ENCODE data around the gene MORN4.
"Not testable (repeated sequence)": the region's sequence is repeated elsewhere in the genome, so short reads cannot be mapped to it uniquely, and the experiment has no call there.

MORN4 gene

DNA sequence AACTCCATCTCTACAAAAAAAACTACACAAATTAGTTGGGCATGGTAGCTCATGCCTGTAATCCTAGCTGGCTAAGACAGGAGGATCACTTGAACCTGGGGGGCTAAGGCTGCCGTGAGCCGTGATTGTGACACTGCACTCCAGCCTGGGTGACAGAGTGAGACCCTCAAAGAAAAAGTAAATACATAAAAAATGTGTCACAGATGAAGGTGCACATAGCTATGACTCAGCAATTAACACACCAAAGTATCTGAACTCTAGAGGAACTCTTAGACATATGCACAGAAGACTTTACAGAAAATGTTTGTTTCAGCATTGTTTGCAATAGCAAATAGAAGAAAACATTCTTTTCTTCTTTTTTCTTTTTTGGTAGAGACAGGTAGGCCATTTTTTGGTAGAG, 35.5 kb downstream of the MORN4 start:
- DNase-seq (ENCODE audit: low read depth, low spot score), result no peak

DNA sequence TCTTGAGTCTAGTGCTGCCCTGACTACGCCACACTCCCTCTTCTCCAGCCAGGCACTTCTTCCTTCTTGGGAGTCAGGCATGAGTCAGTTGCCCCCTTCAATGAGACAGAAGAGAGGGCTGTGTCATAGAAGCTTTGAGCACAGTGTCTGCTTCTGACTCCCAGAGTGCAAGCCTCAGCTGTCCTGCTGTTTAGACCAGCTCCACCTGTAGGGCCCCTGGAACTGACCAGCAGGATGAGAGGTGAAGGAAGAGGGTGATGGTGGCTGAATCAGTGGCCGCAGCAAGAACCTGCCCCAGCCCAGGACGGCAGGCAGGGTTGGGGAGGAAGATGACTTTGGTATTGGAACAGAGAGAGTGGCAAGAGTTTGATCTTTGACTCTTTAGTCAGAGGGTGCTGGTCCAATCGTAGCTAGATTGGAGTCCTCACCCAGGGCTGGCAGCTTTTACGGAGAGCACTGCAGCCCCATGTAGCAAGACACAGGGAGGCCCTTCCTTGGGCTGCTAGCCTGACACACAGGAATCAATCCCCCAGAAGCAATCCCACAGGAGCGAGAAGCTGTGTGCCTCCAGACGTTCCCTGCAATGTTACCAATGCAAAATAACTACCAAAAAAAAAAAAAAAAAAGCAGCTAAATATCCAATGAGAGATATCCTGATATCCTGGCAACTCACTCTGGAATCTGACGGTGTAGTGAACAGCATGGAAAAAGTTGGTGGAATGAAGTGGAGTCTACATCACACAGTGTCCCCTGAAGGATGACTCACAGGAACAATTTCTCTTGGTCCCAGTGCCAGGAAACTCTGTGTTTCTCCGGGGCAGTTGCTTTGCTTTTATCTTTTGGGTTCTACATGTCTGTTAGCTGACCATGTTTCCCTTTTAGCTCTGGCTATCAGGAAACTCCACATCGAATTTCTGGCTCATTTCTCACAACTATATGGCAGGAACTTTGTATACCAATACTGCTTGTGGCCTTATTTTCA, 36.9 kb downstream of the MORN4 start:
- DNase-seq (ENCODE audit: low read depth, low spot score), result peak; percentile 17

DNA sequence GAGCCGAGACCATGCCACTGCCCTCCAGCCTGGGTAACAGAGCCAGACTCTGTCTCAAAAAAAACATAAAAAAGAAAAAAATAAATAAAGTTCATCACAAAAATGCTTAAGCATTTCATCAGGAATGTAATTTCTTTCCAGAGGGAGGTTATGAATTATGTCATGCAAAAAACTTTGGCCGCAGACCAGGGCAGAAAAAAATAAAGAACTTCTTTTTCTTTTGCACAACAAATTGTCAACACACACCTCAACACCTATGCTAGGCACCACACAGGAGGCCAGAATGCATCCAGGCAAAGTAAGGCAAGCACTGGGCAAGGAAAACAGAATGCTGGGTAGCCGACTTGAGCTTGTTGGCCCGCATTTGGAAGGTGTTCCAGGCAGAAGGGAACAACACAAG, 39.9 kb downstream of the MORN4 start:
- DNase-seq (ENCODE audit: low read depth, low spot score), result no peak

DNA sequence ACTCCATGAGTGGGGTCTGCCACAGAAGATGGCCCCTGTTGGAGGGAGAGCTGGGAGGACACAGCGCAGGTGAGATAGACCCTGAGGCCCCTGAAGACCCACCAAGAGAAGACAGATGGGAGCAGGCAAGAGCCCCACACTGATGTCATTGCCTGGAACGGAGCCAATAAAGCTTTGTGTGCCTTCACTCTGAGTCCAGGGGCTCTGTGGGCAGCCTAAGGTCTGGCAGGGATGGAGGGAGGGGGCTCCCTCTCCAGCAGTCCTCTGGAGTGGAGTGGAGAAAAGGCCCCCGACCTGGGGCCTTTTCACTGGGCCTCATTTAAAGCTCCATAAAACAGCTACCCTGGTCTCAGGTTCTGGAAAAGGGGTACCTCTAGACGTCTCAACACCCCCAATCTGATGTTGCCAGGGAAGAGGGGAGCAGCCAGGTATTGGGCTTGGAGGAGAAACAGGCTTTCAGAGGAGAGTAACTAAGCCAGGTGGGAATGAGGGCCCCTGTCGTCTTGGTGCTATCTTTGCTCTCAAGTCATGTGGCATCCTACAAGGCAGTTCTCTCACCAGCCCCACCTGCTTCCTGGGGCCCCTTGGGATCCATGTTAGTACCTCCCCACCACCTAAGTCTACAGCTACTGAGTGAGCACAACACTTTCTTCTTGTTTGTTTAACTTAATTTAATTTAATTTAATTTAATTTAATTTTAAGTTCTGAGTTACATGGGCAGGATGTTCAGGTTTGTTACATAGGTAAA, 42.4 kb downstream of the MORN4 start:
- no peak for DNase-seq (ENCODE audit: low read depth, low spot score)

DNA sequence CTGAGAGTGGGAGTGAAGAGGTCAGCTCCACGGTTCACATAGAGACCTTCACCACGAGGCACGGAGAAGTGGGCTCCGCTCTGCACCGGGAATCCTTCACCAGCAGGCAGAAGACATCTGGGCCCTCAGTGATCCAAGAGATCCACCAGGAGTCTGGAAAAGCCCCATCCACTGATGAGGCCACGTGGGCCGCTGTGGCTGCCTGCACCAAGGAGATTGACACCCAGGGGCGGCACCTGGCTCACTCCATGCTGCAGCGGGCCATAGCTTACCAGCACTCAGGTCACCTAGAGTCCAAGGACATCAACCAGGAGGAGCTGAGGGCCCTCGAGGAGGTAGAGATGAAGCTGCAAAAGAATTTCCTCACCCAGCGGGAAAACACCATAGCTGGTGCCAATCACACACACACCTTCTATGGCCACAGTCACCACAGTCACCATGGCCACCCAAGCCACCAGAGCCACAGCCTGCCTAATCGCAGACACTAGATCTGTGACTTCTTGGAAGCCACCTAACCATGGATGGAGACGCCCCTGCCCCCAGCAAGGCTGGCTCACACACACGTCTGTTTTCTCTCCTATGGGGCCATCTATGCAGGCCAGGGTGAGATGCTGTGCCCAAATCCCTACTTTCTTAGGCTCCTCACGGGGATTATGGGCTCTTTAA, 43.1 kb downstream of the MORN4 start:
- no peak for DNase-seq (ENCODE audit: low read depth, low spot score)

DNA sequence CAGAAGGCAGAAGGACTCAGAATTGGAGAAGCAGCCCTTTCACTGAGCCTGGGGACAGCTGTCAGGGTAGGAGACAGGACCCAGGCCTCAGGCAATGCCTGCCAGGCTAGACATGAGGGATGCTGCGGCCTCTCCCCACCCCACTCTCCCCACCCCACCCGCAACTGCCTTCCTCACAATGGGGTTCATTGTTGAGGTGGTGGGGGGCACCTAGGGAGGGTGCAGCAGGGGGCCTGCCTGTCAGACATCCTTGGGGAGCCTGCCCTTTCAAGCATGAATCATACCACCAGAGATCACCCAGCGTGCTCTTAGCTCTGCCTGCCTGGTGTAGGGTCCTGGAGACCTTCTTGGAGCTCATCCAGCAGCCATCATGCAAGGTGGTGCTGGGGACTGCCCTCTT, 43.8 kb downstream of the MORN4 start, which contains the start of gene C10orf62:
Gene C10orf62, plus strand, starts transcription at position 243 of the 400 bp plus-strand sequence. CDS start 177 bp downstream, outside the sequence.
- no peak for DNase-seq (ENCODE audit: low read depth, low spot score)

DNA sequence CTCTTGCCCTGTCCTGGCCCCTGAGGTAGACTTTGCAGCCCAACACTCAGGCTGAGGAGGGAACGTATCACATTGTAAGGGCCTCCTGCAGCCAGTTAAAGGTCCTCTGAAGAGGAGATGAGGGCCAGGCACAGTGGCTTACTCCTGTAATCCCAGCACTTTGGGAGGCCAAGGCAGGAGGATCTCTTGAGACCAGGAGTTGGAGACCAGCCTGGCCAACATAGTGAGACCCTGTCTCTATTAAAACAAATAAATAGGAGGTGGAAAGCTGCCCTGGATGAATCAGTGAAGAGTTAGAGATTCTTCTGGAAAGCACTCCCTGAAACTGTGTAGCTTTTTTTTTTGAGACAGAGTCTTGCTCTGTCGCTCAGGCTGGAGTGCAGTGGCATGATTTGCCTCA, 46.1 kb downstream of the MORN4 start:
- no peak for DNase-seq (ENCODE audit: low read depth, low spot score)

DNA sequence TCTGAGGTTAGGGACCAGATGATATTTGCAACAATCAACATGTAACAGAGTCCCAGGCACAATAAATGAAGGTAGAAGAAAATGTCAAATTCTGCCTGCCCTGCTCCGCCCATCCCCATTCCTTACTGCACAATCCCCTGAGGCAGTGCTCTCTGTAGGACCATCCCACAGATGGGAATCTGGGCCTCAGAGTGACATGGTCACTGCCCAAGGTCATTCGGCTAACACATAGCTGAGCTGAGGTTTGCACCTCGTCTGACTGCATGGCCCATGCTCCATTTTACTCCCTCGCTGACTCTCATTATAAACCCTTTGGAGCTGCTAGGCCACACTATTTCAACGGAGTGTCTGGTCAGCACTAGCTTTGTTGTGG, 47.9 kb downstream of the MORN4 start:
- peak; percentile 34 for DNase-seq (ENCODE audit: low read depth, low spot score)

DNA sequence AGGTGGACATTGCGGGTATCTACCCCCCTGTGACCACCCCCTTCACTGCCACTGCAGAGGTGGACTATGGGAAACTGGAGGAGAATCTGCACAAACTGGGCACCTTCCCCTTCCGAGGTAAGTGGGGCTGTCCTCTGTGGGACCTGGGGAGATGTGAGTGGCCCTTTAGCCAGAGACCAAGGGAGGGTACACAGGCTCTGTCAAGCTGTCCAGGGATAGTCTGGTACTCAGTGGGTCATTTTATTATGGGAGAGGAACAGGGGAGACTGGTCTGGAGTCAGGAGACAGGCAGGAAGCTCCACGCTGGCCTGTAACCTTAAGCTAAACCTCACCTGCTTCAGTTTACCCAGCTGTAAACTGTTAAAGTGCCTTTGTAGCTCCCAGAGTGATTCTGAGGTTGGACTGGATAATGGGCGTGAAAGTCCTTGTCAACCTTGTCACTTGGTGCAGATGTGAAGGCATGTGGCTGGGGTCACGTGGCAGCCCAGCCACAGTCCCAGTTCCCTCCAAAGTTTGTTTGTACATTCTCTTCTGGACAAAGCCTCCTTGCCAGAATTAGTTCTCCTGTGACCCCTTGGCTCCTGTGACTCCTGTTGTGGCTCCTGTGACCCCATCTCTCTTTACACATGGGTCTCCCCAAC, 48.4 kb downstream of the MORN4 start:
- no peak for DNase-seq (ENCODE audit: low read depth, low spot score)

DNA sequence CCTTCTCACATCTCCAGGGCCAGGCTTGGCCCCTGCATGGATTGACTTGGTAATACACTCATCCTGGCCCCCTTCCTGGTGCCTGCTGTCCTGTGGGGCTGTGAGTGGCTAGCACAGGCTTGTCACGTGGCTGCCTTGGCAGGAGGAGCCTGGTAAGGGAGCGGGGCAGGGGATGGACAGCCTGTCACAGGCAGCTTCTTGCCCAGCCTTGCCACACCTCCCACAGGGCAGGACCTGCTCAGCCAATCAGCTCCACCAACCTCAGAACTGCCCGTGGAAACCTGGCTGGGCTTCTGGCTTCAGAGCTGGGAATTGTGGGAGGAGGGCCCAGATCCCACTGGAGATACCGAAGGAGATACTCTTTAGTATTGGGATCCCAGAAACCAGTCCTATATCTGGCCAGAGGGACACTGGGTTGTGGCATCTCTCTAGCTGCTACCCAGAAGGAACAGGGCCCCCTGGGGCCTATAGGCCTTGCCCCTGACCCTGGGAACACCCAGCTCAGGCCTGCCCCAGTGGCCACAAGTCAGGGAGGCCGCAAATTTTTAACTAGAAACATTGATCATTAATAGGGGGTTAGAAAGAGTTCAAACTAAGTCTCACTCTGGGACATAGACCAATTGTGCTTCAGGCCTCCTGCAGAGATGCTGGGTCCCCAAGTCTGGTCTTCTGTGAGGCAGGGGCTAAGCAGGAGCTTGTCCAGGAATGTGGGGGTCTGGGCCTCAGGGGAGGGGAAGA, 49.1 kb downstream of the MORN4 start, which contains the start of gene HOGA1:
Gene HOGA1, plus strand, starts transcription at position 330 of the 738 bp plus-strand sequence. Its CDS starts 315 bp downstream, at position 645.
- DNase-seq (ENCODE audit: low read depth, low spot score), result peak; percentile 63

DNA sequence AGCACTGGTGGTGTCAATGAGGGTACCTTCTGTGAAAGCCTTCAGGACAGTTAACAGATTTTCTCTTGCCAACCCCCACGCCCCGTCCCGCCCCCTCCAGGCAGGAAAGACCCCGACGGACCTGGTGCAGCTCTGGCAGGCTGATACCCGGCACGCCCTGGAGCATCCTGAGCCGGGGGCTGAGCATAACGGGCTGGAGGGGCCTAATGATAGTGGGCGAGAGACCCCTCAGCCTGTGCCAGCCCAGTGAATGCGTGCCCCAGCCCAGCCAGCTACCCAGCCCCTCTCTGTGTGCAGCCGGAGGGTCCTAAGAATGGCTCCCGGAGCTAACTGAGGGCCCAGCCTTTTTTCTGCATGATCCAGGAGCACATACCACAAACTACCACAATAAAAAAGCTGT, 49.8 kb downstream of the MORN4 start:
- DNase-seq (ENCODE audit: low read depth, low spot score), result no peak

DNA sequence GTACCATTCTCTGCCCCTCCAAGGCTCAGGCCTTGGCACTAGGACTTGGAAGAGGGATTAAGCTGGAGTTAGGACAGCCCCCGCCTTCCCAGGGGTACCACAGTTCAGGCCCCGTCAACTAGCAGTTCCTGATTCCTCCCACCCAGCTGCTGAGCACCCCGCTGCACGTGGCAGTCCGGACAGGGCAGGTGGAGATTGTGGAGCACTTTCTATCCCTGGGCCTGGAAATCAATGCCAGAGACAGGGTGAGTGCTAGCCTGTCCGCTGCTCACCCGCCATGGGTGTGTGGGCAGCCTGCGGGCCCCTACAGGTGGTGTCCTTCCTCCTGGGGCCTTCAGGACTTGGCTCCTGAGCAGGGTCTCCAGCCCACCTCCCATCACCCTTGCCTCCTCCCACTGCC, 51.1 kb downstream of the MORN4 start:
- no peak for DNase-seq (ENCODE audit: low read depth, low spot score)

DNA sequence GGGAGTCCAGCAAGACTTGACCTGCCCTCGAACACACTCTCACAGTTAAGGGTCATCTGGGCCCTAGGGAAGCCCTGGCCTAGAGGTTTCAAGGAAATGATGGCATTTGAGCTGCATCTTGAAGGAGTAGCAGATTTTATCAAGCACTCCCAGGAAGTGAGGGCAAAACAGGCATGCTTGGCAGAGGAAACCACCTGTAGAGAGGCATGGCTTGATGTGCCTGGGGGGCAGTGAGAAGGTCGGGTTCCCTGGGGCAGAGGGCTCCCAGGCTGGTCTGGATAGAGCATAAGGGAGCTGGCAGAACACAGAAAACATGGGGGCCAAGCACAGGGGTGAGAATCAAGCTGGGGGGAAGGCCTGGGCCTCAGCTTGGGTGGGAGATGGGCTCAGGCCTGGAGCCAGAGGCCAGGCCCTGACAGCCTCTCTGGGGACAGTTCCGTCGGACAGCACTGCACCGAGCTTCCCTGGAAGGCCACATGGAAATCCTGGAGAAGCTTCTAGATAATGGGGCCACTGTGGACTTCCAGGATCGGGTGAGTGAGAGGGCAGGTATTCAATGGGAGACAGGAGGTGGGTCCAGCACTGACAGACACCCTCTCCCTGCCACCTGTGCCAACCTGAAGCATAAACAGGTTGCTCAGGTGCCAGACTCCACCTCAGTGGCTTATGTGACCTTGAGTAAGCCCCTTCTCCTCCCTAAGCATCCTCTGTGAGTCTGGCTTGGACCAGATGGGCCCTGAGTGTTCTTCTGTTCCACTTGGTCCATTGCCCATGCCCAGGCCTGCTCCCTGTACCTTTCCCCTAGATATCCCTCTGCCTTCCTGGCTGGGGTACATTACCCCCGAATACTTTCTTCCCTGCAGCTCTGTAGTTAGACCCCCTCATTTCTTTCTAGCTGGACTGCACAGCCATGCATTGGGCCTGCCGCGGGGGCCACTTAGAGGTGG, 52.6 kb downstream of the MORN4 start:
- DNase-seq (ENCODE audit: low read depth, low spot score), result no peak

DNA sequence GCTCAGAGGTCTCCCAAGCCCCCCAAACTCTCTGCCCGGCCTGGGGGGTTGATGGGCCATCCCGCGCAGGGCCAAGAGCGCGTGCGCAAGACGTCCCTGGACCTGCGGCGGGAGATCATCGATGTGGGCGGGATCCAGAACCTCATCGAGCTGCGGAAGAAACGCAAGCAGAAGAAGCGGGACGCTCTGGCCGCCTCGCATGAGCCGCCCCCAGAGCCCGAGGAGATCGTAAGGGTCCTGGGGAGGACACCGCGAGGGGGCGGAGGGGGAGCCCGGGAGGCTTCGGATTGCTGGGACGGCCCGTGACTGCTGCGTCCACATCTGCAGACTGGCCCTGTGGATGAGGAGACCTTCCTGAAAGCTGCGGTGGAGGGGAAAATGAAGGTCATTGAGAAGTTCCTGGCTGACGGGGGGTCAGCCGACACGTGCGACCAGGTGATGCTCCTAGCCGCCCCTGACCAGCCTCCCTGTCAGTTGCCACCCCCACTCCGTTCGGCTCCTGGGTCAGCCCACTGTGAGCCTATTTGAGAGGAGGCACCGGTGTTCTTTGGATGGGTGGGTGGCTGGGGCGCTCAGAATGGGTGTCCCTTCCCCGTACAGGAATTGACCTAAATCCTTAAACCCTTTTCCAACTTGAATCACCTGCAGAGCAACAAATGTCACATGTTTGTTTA, 55.0 kb downstream of the MORN4 start:
- DNase-seq (ENCODE audit: low read depth, low spot score), result no peak

DNA sequence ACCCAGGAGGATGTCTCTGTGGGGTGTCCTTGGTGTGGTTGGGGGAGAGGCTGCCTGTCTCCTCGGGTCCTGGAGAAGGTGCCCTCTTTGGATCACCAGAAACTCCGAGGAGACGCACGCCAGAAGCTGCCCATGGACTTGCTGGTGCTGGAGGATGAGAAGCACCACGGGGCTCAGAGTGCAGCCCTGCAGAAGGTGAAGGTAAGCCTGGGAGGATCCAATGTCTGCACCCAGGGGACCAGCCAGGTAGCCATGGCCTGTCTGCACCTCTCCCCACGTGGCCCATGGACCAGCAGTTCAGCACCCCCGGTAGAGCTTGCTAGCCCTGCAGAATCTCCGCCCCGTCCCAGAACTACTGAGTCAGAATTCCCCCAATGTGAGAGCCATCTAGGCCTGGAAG, 55.6 kb downstream of the MORN4 start:
- DNase-seq (ENCODE audit: low read depth, low spot score), result no peak

DNA sequence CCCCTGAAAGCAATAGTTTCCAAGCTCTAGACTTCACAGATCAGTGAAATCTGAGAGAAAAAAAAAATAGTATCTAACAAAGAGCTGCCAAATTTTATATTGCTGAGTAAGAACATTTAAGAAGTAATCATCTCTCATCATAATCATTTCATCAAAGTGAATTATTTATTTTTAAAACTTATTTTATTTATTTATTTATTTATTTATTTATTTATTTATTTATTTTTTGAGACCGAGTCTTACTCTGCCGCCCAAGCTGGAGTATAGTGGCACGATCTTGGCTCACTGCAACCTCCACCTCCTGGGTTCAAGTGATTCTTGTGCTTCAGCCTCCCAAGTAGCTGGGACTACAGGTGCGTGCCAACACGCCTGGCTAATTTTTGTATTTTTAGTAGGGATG, 56.8 kb downstream of the MORN4 start:
- not testable (repeated sequence) for DNase-seq (ENCODE audit: low read depth, low spot score)

DNA sequence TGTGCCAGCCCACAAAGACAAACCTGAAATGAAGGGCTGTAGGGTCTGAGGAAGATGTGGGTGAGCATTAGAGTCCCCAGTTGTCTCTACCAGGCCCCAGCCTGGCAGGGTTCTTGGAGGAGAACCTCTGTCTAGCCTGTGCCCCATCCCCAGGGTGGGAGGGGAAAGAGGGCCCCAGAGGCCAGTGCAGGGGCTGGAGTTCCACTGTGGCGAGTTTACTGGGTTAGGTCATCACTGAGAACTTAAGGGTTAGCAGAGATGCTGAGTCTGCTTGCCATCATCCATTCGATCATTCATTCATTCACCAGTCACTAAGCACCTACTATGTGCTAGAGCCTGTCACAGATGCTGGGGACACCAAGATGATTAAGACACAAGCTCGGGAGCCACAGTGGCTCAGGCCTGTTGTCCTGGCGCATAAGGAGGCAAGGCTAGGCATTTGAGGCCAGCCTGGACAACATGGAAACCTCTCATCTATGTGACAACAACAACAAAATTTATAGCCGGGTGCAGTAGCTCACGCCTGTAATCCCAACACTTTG, 58.1 kb downstream of the MORN4 start:
- no peak for DNase-seq (ENCODE audit: low read depth, low spot score)

DNA sequence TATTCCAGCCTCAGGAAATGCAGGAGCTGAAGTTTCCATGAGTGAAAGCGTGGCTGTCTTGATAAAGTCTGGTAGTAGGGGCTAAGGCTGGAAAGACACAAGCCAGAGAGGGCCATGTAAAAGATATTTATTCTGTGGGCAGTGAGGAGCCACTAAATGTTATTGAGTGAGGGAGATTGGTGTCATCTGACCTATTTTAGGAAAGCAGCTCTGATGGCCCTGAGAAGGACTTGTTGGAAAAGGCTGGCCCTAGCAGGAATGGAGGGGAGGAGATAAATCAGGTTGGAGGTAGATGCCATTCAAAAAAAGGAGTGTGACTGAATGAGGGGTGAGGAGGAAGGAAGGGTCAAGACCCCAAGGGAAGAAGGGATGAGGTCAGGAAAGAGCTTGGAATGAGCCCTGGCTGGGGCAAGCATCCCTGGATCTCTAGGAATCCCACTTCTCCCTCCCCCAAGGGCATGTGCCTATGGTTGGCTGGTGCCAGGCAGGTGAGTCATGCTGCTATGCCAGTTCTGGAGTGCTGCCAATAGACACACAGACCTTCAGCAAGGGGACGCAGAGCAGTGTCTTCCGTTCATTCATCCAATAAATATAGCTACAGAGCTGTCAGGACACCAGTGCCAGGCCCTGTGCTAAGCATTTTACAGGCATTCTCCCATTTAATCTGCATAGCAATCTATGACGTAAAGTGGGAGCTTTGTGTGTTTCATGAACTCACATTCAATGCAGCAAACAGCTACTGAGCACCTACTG, 58.8 kb downstream of the MORN4 start:
- peak; percentile 85 for DNase-seq (ENCODE audit: low read depth, low spot score)

All from ELF-1 (cell line).